ENCODE data around the gene TRAF1.

TRAF1 gene

GRCh38 chr9:120885958-120886357, 40.6 kb downstream of the TRAF1 start:
- no peak for DNase-seq

- DNase-seq = no peak
Observed at GRCh38 chr9:120885457-120885856, 41.1 kb downstream of the TRAF1 start.

GRCh38 chr9:120883608-120883996, 43.0 kb downstream of the TRAF1 start:
- no peak for DNase-seq

GRCh38 chr9:120882935-120883607, 43.5 kb downstream of the TRAF1 start:
- no peak for DNase-seq

- no peak for DNase-seq
Observed at GRCh38 chr9:120879446-120879845, 47.1 kb downstream of the TRAF1 start.

GRCh38 chr9:120878188-120879130, 48.1 kb downstream of the TRAF1 start:
- DNase-seq = no peak

GRCh38 chr9:120877276-120878034, 49.1 kb downstream of the TRAF1 start:
- peak; percentile 82 to 88 for DNase-seq

- peak in 1 of 2 experiments; percentile 42 for DNase-seq
Observed at GRCh38 chr9:120876842-120877240, 49.8 kb downstream of the TRAF1 start, which contains the start of gene PHF19. Gene PHF19, minus strand, starts transcription at chr9:120877188. Its CDS starts 2,447 bp downstream, at chr9:120874741.

GRCh38 chr9:120875954-120876841, 50.4 kb downstream of the TRAF1 start:
- peak; percentile 92 for DNase-seq

GRCh38 chr9:120875643-120875953, 51.0 kb downstream of the TRAF1 start:
- no peak for DNase-seq

- no peak for DNase-seq
Observed at GRCh38 chr9:120875195-120875565, 51.4 kb downstream of the TRAF1 start.

GRCh38 chr9:120874226-120875194, 52.1 kb downstream of the TRAF1 start:
- DNase-seq = no peak

GRCh38 chr9:120873512-120873911, 53.1 kb downstream of the TRAF1 start:
- no peak for DNase-seq

- DNase-seq = no peak
Observed at GRCh38 chr9:120872791-120873502, 53.6 kb downstream of the TRAF1 start.

- no peak for DNase-seq
Observed at GRCh38 chr9:120870206-120870605, 56.4 kb downstream of the TRAF1 start.

- no peak for DNase-seq
Observed at GRCh38 chr9:120869726-120870125, 56.9 kb downstream of the TRAF1 start.

GRCh38 chr9:120869360-120869687, 57.3 kb downstream of the TRAF1 start:
- DNase-seq = no peak

- peak; percentile 75 to 85 for DNase-seq
Observed at GRCh38 chr9:120868676-120869359, 57.8 kb downstream of the TRAF1 start.

GRCh38 chr9:120868339-120868675, 58.3 kb downstream of the TRAF1 start:
- DNase-seq = no peak

GRCh38 chr9:120867676-120868338, 58.8 kb downstream of the TRAF1 start:
- no peak for DNase-seq
